Lung (tissue), 10 donors: ENCODE results near the gene SHLD2. TPM values are rescaled to one million over a fixed set of nuclear protein-coding genes. Genes with fewer than 3 reads are reported as not detected.
A peak's percentile ranks its signal among the peaks of the same experiment; 100 is the strongest.
"Not testable (repeated sequence)": the region's sequence is repeated elsewhere in the genome, so short reads cannot be mapped to it uniquely, and the experiment has no call there.

Experiments
- ATAC-seq: fragments of 200-7000 bp; cut with Tn5 transposase; one replicate; pipeline ENCODE4 v1.9.1; 2020; ENCODE audit warnings: moderate number of reproducible peaks; ENCODE audit not compliant: insufficient read depth, low FRiP score
- DNase-seq, 3 donors: peaks; one replicate each; pipeline ENCODE4 v3.0.0-alpha.2; 2013 to 2017
- H3K27ac ChIP-seq, 2 donors: one replicate each; pipeline ENCODE4 v1.5.1; 2013; ENCODE audit warnings: mild to moderate bottlenecking in 2 of 2, moderate library complexity in 2 of 2, control low read depth in 1 of 2, inconsistent platforms in 1 of 2, low read depth in 1 of 2, low read length in 1 of 2
- H3K27me3 ChIP-seq, 3 donors: one replicate each; pipeline ENCODE4 v1.5.1; 2013; ENCODE audit warnings: low read length in 2 of 3; ENCODE audit not compliant: control insufficient read depth in 3 of 3, insufficient read depth in 3 of 3
- H3K36me3 ChIP-seq, 4 donors: one replicate each; pipeline ENCODE4 v1.5.1; 2013; ENCODE audit warnings: low read length in 4 of 4, mild to moderate bottlenecking in 1 of 4, moderate library complexity in 1 of 4; ENCODE audit not compliant: control insufficient read depth in 4 of 4, insufficient read depth in 4 of 4
- H3K4me1 ChIP-seq, 5 donors: one replicate each; pipeline ENCODE4 v1.5.1; 2013; ENCODE audit warnings: low read length in 5 of 5, mild to moderate bottlenecking in 2 of 5, moderate library complexity in 1 of 5; ENCODE audit not compliant: control insufficient read depth in 5 of 5, insufficient read depth in 5 of 5
- H3K4me3 ChIP-seq: one replicate; pipeline ENCODE4 v1.5.1; 2013; ENCODE audit warnings: mild to moderate bottlenecking, control low read depth, moderate library complexity
- H3K9ac ChIP-seq, 2 donors: one replicate each; pipeline ENCODE4 v1.5.1; 2013; ENCODE audit warnings: low read length in 2 of 2, control low read depth in 1 of 2; ENCODE audit not compliant: insufficient read depth in 1 of 2
- H3K9me3 ChIP-seq, 4 donors: one replicate each; pipeline ENCODE4 v1.5.1; 2013; ENCODE audit warnings: low read length in 3 of 4, mild to moderate bottlenecking in 1 of 4, moderate library complexity in 1 of 4; ENCODE audit not compliant: control insufficient read depth in 4 of 4, insufficient read depth in 3 of 4
- WGBS, 2 donors: extraction: QIAGEN DNeasy Blood & Tissue Kit; methylation state at CpG; one replicate each; pipeline ENCODE4 v1.1.7; 2013; 5-methylcytosine and 5-hydroxymethylcytosine counted together
- polyA plus RNA-seq, 2 donors: library from polyadenylated mRNA; stranded (reverse); fragments of 200-250 nt; gene quantifications; one replicate each; pipeline ENCODE4 v1.2.1, GENCODE V29; 2013
- total RNA-seq, 2 donors: library from RNA; depleted of rRNA in 1 of 2; stranded (reverse); fragments of >200 nt in 1 of 2; gene quantifications; one replicate each; pipeline ENCODE4 v1.2.1, GENCODE V29; 2014 to 2021
- donor health status: Bipolar disorder and iron deficiency.
- donor health status: healthy.
- donor health status: DM: yes; HTN: yes; CAD: no.

The SHLD2 gene
- total and polyA plus RNA-seq, 4 donors: 12.8 to 34.5 (median 21.1) TPM

DNA sequence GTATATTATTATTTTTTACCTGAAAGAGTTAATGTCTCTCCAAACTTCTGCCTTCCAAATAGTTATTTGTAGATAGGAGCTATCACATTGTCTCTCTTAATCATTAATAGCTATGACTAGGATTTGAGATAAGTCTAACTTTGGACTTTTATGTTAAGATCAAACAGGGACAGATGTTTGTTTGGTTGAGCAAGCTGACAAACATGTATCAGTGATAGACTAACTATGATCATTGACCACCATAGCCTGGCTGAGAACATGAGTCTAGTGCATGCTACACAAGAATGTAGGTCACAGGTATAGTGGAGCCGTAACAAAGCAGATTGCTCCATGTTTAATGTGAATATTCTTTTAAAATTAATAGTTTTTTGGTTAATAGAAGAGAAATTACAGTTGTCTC lies 76.7 kb downstream of the SHLD2 start:
- DNase-seq, H3K9ac ChIP-seq, H3K4me1 ChIP-seq, H3K36me3 ChIP-seq, H3K9me3 ChIP-seq, H3K27me3 ChIP-seq, H3K4me3 ChIP-seq, ATAC-seq, H3K27ac ChIP-seq: not testable (repeated sequence)
- 0 to 37% methylated on average over 1 of the region's 1 CpG for WGBS, 2 donors

DNA sequence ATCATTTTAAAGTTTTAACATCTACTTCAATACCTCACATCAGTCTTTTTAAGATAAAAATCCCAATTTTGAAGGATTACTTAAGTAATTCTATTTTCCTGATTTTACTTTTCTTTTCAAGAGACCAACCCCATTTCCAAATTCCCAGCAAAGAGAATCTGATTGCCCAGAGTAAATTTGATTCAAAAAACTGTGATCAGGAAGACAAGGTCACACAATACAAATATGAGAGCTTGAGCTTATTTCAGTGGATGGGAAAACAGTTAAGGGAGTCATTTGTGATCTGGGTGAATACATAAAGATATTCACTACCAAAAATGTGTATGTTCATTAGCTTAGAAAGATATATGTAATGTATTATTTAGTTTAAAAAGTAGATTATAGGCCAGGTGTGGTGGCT lies 77.2 kb downstream of the SHLD2 start:
- H3K27me3 ChIP-seq, H3K4me1 ChIP-seq, H3K36me3 ChIP-seq, H3K4me3 ChIP-seq, DNase-seq, H3K9me3 ChIP-seq, H3K9ac ChIP-seq, ATAC-seq, H3K27ac ChIP-seq: not testable (repeated sequence)

DNA sequence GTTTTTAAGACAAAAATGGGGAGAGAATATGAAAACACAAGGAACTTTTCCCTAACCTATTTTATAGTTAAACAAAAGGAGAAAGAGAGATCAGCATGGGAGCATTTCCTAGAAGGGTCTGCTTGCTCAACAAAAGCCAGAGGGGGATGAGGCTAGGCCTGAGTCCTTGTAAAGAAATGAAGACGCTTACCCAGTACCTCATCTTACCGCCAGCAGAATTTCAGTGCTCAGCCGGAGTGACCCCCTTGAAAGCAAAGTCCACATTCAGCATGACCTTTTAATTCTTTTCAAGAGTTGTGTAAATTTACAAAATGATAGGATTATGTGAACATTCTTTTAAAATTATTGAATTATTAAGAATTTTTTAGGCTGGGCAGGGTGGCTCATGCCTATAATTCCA lies 82.6 kb downstream of the SHLD2 start:
- H3K27me3 ChIP-seq, H3K36me3 ChIP-seq, H3K4me3 ChIP-seq, H3K27ac ChIP-seq, H3K4me1 ChIP-seq, DNase-seq, H3K9ac ChIP-seq, H3K9me3 ChIP-seq, ATAC-seq: not testable (repeated sequence)
- WGBS, 2 donors: 82 to 100% methylated on average over 1 to 2 of the region's 3 CpGs

DNA sequence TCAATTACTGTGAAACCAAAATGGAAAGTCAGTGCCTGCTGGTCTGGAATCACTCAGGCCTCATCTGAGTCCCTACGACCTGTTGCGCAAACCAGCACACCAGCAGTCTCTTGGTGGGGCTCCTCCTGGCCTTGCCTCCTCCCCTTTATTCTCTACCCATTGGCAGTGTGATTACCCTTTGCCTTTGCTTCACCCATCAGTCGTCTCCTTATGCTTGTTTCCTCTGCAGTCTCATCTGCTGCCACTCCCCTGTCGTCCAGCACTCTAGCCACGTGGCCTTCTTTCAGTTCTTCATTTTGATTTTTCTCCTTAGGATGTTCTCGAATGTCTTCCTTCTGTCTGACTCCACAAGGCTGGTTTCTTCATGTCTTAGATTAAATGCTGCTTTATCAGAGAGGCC lies 89.4 kb downstream of the SHLD2 start:
- H3K27me3 ChIP-seq, H3K4me3 ChIP-seq, H3K9ac ChIP-seq, H3K27ac ChIP-seq, H3K9me3 ChIP-seq, H3K36me3 ChIP-seq, DNase-seq, H3K4me1 ChIP-seq: not testable (repeated sequence)
- WGBS, 2 donors: 76 to 79% methylated on average over 5 to 6 of the region's 6 CpGs
- ATAC-seq: peak; percentile 58

DNA sequence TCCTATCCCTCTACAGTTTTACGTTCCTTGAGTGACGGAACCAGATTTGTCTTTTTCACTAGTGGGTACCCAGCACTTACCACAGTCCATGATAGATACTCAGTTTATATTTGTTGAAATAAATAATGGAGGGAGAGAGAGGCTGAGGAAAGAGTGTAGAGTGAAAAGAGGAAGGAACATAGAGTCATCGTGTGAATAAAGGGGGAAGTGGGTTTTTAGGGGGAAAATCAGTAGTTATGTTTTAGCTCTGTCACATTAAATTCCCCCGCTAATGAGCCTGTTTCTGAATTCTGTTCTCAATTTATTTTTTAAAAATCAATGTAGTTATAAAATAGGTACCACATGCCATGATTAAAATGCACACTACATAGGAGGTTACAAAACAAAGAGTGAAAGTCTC lies 91.0 kb downstream of the SHLD2 start:
- not testable (repeated sequence) for DNase-seq, H3K9ac ChIP-seq, H3K27ac ChIP-seq, ATAC-seq, H3K27me3 ChIP-seq, H3K36me3 ChIP-seq, H3K4me1 ChIP-seq, H3K4me3 ChIP-seq, H3K9me3 ChIP-seq
- 47 to 80% methylated on average over 2 to 3 of the region's 4 CpGs for WGBS, 2 donors

DNA sequence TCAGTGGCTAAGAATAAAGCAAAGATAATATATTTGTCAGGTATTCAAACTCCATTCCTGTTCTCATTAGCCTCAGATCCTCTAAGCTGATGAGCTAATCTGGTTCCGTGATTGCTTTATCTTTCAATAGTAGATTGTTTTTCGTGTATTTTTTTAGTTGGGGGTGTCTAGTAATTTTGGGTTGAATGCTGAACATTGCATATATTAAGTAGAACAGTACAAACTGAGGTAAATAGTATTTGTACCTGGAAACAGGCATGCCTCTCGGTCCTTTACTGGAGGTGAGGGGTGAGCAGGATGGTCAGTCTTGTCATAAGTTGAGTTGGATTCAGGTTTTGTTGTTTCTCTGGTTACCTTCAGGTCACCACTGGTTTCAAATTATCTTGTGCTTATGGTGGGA lies 92.6 kb downstream of the SHLD2 start:
- not testable (repeated sequence) for ATAC-seq, H3K9ac ChIP-seq, H3K9me3 ChIP-seq, DNase-seq, H3K4me1 ChIP-seq, H3K27me3 ChIP-seq, H3K4me3 ChIP-seq, H3K36me3 ChIP-seq, H3K27ac ChIP-seq
- WGBS, 2 donors: 79 to 99% methylated on average over 3 of the region's 3 CpGs

DNA sequence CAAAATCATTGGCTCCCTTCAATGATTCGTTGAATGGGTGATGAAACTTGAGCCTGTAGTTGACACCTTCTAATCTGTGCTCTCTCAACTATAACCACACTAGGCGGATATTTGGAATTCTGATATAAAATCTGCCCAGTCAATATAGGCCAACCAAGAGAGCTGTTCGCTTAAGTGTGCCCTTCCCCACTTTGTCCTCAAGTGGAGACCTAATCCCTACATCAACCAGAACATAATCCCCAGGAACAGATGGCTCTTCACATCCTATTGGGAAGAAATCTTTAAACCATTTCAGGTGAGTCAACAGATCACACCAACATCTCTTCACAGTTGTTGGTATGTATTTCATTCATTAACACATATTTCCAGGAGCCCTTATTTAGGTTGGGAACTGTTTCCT lies 96.8 kb downstream of the SHLD2 start:
- H3K27ac ChIP-seq, DNase-seq, H3K4me3 ChIP-seq, H3K27me3 ChIP-seq, ATAC-seq, H3K4me1 ChIP-seq, H3K9me3 ChIP-seq, H3K9ac ChIP-seq, H3K36me3 ChIP-seq: not testable (repeated sequence)
- WGBS, 2 donors: 95 to 100% methylated on average over 3 of the region's 3 CpGs

DNA sequence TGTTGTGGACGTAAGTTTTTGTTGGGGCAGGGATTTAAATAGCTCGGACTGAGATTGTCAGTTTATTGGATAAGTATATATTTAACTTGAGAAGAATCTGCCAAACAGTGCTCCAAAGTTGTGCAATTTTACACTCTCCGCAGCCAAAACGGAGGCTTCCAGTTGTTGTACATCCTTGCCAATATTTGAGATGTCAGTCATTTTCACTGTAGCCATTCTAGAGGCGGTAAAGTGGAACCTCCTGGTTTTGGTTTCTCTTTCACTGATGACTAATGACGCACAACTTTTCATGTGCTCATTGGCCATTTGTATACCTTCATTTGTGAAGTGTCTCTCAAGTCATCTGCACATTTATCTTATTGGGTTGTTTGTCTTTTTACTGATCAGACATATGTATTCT lies 105.9 kb downstream of the SHLD2 start:
- H3K27ac ChIP-seq, H3K36me3 ChIP-seq, H3K9ac ChIP-seq, H3K27me3 ChIP-seq, H3K9me3 ChIP-seq, H3K4me1 ChIP-seq, H3K4me3 ChIP-seq: not testable (repeated sequence)
- ATAC-seq: peak; percentile 43
- 25 to 55% methylated on average over 6 of the region's 6 CpGs for WGBS, 2 donors
- peak in 1 of 3 donors; percentile 17 for DNase-seq

DNA sequence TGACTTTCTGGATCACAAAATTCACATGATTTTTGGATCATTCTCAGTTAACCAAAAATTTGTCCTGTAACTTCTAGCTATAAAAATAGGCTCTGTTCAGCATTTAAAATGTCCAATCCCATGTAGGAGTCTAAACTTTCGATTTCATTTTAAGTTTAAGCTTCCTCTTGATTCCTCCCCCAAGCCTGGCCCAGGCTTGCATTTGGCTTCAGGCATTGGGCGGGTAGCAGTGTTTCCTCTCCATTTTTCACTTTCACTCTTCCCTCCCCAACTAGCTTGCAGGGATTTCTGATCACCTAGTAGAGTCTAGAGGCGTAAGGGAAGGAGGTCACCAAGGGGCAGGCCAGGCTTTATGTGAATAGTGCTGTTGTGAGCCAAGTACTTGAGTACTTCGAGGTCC lies 109.8 kb downstream of the SHLD2 start:
- not testable (repeated sequence) for H3K36me3 ChIP-seq, H3K27ac ChIP-seq, ATAC-seq, H3K9ac ChIP-seq, H3K4me1 ChIP-seq, H3K27me3 ChIP-seq, H3K4me3 ChIP-seq, H3K9me3 ChIP-seq, DNase-seq
- 4 to 26% methylated on average over 2 of the region's 4 CpGs for WGBS, 2 donors
